ENCODE data around the gene NRDE2. TPM values are rescaled to one million over a fixed set of nuclear protein-coding genes. Genes with fewer than 3 reads are reported as not detected.

Gene NRDE2
- total RNA-seq, 1 experiment from 2014 or later = 12.1 TPM

DNA sequence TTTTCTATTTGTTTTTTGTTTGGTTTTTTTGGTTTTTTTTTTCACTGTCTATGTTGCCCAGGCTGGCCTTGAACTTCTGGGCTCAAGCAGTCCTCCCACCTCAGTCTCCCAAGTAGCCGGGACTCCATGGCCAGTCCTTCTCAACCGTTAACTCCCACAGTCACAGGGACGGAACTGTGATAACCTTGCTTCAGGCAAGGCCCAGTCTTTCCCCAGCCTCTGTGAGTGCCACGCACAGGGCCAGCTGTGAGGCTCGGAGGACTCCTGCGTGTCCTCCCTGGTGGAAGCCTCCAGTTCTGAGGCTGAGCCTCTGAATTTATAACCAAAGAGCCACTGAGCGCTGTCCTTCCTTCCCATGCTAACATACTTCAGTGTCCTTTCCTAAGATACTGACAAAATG lies 51.6 kb downstream of the NRDE2 start (continued):
- TF ChIP-seq, protein P1, sequence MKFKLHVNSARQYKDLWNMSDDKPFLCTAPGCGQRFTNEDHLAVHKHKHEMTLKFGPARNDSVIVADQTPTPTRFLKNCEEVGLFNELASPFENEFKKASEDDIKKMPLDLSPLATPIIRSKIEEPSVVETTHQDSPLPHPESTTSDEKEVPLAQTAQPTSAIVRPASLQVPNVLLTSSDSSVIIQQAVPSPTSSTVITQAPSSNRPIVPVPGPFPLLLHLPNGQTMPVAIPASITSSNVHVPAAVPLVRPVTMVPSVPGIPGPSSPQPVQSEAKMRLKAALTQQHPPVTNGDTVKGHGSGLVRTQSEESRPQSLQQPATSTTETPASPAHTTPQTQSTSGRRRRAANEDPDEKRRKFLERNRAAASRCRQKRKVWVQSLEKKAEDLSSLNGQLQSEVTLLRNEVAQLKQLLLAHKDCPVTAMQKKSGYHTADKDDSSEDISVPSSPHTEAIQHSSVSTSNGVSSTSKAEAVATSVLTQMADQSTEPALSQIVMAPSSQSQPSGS (CRISPR knock-in tag; IDR thresholded peaks at IDR 0.05; ENCODE audit: borderline replicate concordance, low read depth) = no peak
- TF ChIP-seq, protein P2, sequence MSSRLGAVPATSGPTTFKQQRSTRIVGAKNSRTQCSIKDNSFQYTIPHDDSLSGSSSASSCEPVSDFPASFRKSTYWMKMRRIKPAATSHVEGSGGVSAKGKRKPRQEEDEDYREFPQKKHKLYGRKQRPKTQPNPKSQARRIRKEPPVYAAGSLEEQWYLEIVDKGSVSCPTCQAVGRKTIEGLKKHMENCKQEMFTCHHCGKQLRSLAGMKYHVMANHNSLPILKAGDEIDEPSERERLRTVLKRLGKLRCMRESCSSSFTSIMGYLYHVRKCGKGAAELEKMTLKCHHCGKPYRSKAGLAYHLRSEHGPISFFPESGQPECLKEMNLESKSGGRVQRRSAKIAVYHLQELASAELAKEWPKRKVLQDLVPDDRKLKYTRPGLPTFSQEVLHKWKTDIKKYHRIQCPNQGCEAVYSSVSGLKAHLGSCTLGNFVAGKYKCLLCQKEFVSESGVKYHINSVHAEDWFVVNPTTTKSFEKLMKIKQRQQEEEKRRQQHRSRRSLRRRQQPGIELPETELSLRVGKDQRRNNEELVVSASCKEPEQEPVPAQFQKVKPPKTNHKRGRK (CRISPR knock-in tag; IDR thresholded peaks at IDR 0.05; ENCODE audit: borderline replicate concordance) = no peak
- TF ChIP-seq MYBL2 (CRISPR knock-in tag; IDR thresholded peaks at IDR 0.05) = no peak
- TF ChIP-seq, protein P3, sequence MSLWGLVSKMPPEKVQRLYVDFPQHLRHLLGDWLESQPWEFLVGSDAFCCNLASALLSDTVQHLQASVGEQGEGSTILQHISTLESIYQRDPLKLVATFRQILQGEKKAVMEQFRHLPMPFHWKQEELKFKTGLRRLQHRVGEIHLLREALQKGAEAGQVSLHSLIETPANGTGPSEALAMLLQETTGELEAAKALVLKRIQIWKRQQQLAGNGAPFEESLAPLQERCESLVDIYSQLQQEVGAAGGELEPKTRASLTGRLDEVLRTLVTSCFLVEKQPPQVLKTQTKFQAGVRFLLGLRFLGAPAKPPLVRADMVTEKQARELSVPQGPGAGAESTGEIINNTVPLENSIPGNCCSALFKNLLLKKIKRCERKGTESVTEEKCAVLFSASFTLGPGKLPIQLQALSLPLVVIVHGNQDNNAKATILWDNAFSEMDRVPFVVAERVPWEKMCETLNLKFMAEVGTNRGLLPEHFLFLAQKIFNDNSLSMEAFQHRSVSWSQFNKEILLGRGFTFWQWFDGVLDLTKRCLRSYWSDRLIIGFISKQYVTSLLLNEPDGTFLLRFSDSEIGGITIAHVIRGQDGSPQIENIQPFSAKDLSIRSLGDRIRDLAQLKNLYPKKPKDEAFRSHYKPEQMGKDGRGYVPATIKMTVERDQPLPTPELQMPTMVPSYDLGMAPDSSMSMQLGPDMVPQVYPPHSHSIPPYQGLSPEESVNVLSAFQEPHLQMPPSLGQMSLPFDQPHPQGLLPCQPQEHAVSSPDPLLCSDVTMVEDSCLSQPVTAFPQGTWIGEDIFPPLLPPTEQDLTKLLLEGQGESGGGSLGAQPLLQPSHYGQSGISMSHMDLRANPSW (CRISPR knock-in tag; conservative IDR thresholded peaks at IDR 0.05; ENCODE audit: low read depth) = no peak

GRCh38 chr14:90278199-90279175 lies 53.3 kb downstream of the NRDE2 start:
- ChIA-PET CTCF (interaction anchor here (1.9 kb wide), 1 partner anchor 31 kb away, joined by 10 read pairs; no protein-coding TSS in a partner anchor), POLR2A (no interaction called here)
- H3K9me3 Mint-ChIP-seq = no peaks in the 10 kb centered on the region
- DNase-seq (ENCODE audit: low spot score) = no peak
- H3K27ac Mint-ChIP-seq = no peak overlapping the region
- 0 out of 2 replicates have a peak, but pooled peaks cover 2% of the 10 kb centered on the region for H3K4me1 Mint-ChIP-seq
- H3K36me3 Mint-ChIP-seq = peaks cover 4% of the 10 kb centered on the region
- no peak overlapping the region for H3K4me3 Mint-ChIP-seq
- no peaks in the 10 kb centered on the region for H3K27me3 Mint-ChIP-seq (ENCODE audit: low read depth)
- no peak for ATAC-seq
- TF ChIP-seq TEAD1 (CRISPR knock-in tag; IDR thresholded peaks at IDR 0.05) = no peak
- no peak for TF ChIP-seq SMAD3 (CRISPR knock-in tag; IDR thresholded peaks at IDR 0.05; ENCODE audit: borderline replicate concordance)
- TF ChIP-seq AFF4 (CRISPR knock-in tag; IDR thresholded peaks at IDR 0.05; ENCODE audit: borderline replicate concordance) = no peak
- no peak for TF ChIP-seq ZBTB43 (CRISPR knock-in tag; IDR thresholded peaks at IDR 0.05)
- TF ChIP-seq MYBL2 (CRISPR knock-in tag; IDR thresholded peaks at IDR 0.05) = no peak
- TF ChIP-seq, protein P4, sequence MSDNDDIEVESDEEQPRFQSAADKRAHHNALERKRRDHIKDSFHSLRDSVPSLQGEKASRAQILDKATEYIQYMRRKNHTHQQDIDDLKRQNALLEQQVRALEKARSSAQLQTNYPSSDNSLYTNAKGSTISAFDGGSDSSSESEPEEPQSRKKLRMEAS (CRISPR knock-in tag; IDR thresholded peaks at IDR 0.05) = no peak
- no peak for TF ChIP-seq GRHL2 (CRISPR knock-in tag; IDR thresholded peaks at IDR 0.05; ENCODE audit: insufficient replicate concordance, severe bottlenecking)
- TF ChIP-seq ETV6 (CRISPR knock-in tag; IDR thresholded peaks at IDR 0.05) = no peak
- TF ChIP-seq CBFB (CRISPR knock-in tag; IDR thresholded peaks at IDR 0.05; ENCODE audit: low read depth) = no peak
- no peak for TF ChIP-seq NFATC4 (CRISPR knock-in tag; IDR thresholded peaks at IDR 0.05)
- no peak for TF ChIP-seq ZNF671 (CRISPR knock-in tag; IDR thresholded peaks at IDR 0.05)
- TF ChIP-seq FOXJ3 (CRISPR knock-in tag; IDR thresholded peaks at IDR 0.05; ENCODE audit: borderline replicate concordance) = no peak
- no peak for TF ChIP-seq TCF7 (CRISPR knock-in tag; IDR thresholded peaks at IDR 0.05; ENCODE audit: low read depth)
- TF ChIP-seq ZNF423 (CRISPR knock-in tag; IDR thresholded peaks at IDR 0.05) = no peak
- TF ChIP-seq, protein P5, sequence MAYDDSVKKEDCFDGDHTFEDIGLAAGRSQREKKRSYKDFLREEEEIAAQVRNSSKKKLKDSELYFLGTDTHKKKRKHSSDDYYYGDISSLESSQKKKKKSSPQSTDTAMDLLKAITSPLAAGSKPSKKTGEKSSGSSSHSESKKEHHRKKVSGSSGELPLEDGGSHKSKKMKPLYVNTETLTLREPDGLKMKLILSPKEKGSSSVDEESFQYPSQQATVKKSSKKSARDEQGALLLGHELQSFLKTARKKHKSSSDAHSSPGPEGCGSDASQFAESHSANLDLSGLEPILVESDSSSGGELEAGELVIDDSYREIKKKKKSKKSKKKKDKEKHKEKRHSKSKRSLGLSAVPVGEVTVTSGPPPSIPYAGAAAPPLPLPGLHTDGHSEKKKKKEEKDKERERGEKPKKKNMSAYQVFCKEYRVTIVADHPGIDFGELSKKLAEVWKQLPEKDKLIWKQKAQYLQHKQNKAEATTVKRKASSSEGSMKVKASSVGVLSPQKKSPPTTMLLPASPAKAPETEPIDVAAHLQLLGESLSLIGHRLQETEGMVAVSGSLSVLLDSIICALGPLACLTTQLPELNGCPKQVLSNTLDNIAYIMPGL (CRISPR knock-in tag; IDR thresholded peaks at IDR 0.05) = no peak
- TF ChIP-seq, protein P6, sequence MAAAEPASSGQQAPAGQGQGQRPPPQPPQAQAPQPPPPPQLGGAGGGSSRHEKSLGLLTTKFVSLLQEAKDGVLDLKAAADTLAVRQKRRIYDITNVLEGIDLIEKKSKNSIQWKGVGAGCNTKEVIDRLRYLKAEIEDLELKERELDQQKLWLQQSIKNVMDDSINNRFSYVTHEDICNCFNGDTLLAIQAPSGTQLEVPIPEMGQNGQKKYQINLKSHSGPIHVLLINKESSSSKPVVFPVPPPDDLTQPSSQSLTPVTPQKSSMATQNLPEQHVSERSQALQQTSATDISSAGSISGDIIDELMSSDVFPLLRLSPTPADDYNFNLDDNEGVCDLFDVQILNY (CRISPR knock-in tag; IDR thresholded peaks at IDR 0.05) = no peak
